ENCODE measurements around the gene PCDHGC3. TPM values are rescaled to one million over a fixed set of nuclear protein-coding genes. Genes with fewer than 3 reads are reported as not detected.

PCDHGC3 gene
- polyA plus RNA-seq, 1 of the 3 experiments (the other 2 are of a cell fraction), result 97.0 TPM

GRCh38 chr5:141477044-141477575 is 1.3 kb downstream of the PCDHGC3 start:
- peak; percentile 7 for DNase-seq
- H3F3A ChIP-seq (replicated peaks; ENCODE audit: insufficient read depth), result peaks cover 25% of the 10 kb centered on the region
- TF ChIP-seq TAF1 (IDR thresholded peaks at IDR 0.05; ENCODE audit: borderline replicate concordance, low read depth, low read length) (no peak), TCF12 (IDR thresholded peaks at IDR 0.05) (no peak), RAD21 (IDR thresholded peaks at IDR 0.05; ENCODE audit: low read length) (no peak), USF2 (IDR thresholded peaks at IDR 0.05; ENCODE audit: borderline replicate concordance, low read depth, low read length) (no peak)
- no peaks in the 10 kb centered on the region for H3K9me2 ChIP-seq
- H3K36me3 ChIP-seq (replicated peaks in 1 of 2; ENCODE audit: control insufficient read depth in 1 of 2, insufficient read depth in 2 of 2, low read length in 1 of 2), result peaks cover 0 to 36% of the 10 kb centered on the region in 2 experiments
- H3K9me3 ChIP-seq, result no peaks in the 10 kb centered on the region
- peaks cover 47% of the 10 kb centered on the region for H4K20me1 ChIP-seq (ENCODE audit: insufficient read depth)
- H3K27ac ChIP-seq (ENCODE audit: low read depth in 2 of 2, low read length in 1 of 2), result peak overlapping the region; percentile 92 to 94; a peak in 3 of 4 replicates
- peak overlapping the region; percentile 82 to 85 for H3K4me3 ChIP-seq (ENCODE audit: low read depth in 2 of 2, low read length in 1 of 2)
- no peaks in the 10 kb centered on the region for H3K27me3 ChIP-seq (ENCODE audit: insufficient read depth)
- CTCF ChIA-PET, result interaction anchor here (1.0 to 8.6 kb wide), 12 partner anchors 8 to 158 kb away, joined by 3 to 117 read pairs (median 16); partner anchors contain the start of genes PCDHGA4, PCDHGC4 and TAF7
- H3K4me1 ChIP-seq (ENCODE audit: control insufficient read depth in 1 of 2, insufficient read depth in 2 of 2, low read depth in 1 of 2, low read length in 1 of 2), result peaks cover 6 to 34% of the 10 kb centered on the region in 2 experiments; a peak in 3 of 4 replicates
- H3K4me2 ChIP-seq, result peak overlapping the region; percentile 97
- peaks cover 57% of the 10 kb centered on the region for H3K79me2 ChIP-seq (ENCODE audit: insufficient read depth)
- no peak overlapping the region for H2AFZ ChIP-seq (ENCODE audit: low read depth)
- 29% methylated on average over 15 of the region's 24 CpGs for WGBS (ENCODE audit: low lambda C conversion rate)
- H3K9ac ChIP-seq, result peak overlapping the region; percentile 83
- POLR2A ChIA-PET, result interaction anchor here (1.4 to 1.9 kb wide), 5 partner anchors 8 to 80 kb away, joined by 6 to 14 read pairs (median 12); partner anchors contain the start of gene PCDHGC4

GRCh38 chr5:141477815-141478214 is 2.0 kb downstream of the PCDHGC3 start:
- Histone ChIP-seq H3K27ac (ENCODE audit: low read depth in 2 of 2, low read length in 1 of 2) (peak overlapping the region in 1 of 2 experiments; percentile 92; a peak in 1 of 4 replicates), H3K4me1 (ENCODE audit: control insufficient read depth in 1 of 2, insufficient read depth in 2 of 2, low read depth in 1 of 2, low read length in 1 of 2) (peaks cover 8 to 36% of the 10 kb centered on the region in 2 experiments; a peak in 3 of 4 replicates), H3F3A (replicated peaks; ENCODE audit: insufficient read depth) (peaks cover 25% of the 10 kb centered on the region), H3K36me3 (replicated peaks in 1 of 2; ENCODE audit: control insufficient read depth in 1 of 2, insufficient read depth in 2 of 2, low read length in 1 of 2) (peaks cover 0 to 42% of the 10 kb centered on the region in 2 experiments), H2AFZ (ENCODE audit: low read depth) (no peak overlapping the region), H3K27me3 (ENCODE audit: insufficient read depth) (no peaks in the 10 kb centered on the region), H3K79me2 (ENCODE audit: insufficient read depth) (peaks cover 64% of the 10 kb centered on the region), H3K4me3 (ENCODE audit: low read depth in 2 of 2, low read length in 1 of 2) (peak overlapping the region; percentile 82 to 85), H3K9me3 (no peaks in the 10 kb centered on the region), H4K20me1 (ENCODE audit: insufficient read depth) (peaks cover 54% of the 10 kb centered on the region), H3K9me2 (no peaks in the 10 kb centered on the region), H3K9ac (peak overlapping the region; percentile 83; the same call in 1 of the 2 replicates), H3K4me2 (peak overlapping the region; percentile 97)
- WGBS (ENCODE audit: low lambda C conversion rate), result 29% methylated on average over 7 of the region's 13 CpGs
- CTCF ChIA-PET, result interaction anchor here (0.8 to 8.6 kb wide), 11 partner anchors 9 to 437 kb away, joined by 3 to 117 read pairs (median 4); partner anchors contain the start of genes PCDHGA4 and TAF7
- TF ChIP-seq MXI1 (IDR thresholded peaks at IDR 0.05; ENCODE audit: low read depth, low read length), result no peak
- TF ChIP-seq FOXM1 (IDR thresholded peaks at IDR 0.05; ENCODE audit: low read depth), result no peak
- TF ChIP-seq GABPA (IDR thresholded peaks at IDR 0.05; ENCODE audit: low read depth), result no peak
- no peak for TF ChIP-seq YY1 (IDR thresholded peaks at IDR 0.05; ENCODE audit: low read depth)
- no peak for TF ChIP-seq USF2 (IDR thresholded peaks at IDR 0.05; ENCODE audit: borderline replicate concordance, low read depth, low read length)
- no peak for TF ChIP-seq EZH2phosphoT487 (IDR thresholded peaks at IDR 0.05; ENCODE audit: borderline replicate concordance, low read depth)
- no peak for TF ChIP-seq FOSL2 (IDR thresholded peaks at IDR 0.05; ENCODE audit: borderline replicate concordance, low read depth)
- TF ChIP-seq NFIC (IDR thresholded peaks at IDR 0.05; ENCODE audit: borderline replicate concordance), result no peak
- no peak for TF ChIP-seq EP300 (IDR thresholded peaks at IDR 0.05; ENCODE audit: borderline replicate concordance in 1 of 2, low read depth in 1 of 2, low read length in 1 of 2)
- TF ChIP-seq RCOR1 (IDR thresholded peaks at IDR 0.05; ENCODE audit: low read length), result no peak
- no peak for TF ChIP-seq NRF1 (IDR thresholded peaks at IDR 0.05; ENCODE audit: low read depth, low read length)
- TF ChIP-seq RXRA (IDR thresholded peaks at IDR 0.05; ENCODE audit: borderline replicate concordance, low read depth), result no peak
- POLR2A ChIA-PET, result no interaction called here
- peak; percentile 52 for DNase-seq
